ENCODE measurements around the gene PRSS37.

DNA sequence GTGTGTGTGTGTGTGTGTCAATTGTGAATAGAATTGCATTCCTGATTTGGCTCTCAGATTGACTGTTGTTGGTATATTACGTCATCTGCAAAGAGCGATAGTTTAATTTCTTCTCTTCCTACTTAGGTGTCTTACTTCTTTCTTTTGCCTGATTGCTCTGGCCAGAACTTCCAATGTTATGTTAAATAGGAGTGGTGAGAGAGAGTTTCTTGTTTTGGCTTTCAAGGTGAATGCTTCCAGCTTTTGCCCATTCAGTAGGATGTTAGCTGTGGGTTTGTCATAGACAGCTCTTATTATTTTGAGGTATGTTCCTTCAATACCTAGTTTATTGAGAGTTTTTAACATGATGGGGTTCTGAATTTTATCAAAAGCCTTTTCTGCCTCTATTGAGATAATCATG is 34.2 kb upstream of the PRSS37 start:
- TF ChIP-seq, protein P1, sequence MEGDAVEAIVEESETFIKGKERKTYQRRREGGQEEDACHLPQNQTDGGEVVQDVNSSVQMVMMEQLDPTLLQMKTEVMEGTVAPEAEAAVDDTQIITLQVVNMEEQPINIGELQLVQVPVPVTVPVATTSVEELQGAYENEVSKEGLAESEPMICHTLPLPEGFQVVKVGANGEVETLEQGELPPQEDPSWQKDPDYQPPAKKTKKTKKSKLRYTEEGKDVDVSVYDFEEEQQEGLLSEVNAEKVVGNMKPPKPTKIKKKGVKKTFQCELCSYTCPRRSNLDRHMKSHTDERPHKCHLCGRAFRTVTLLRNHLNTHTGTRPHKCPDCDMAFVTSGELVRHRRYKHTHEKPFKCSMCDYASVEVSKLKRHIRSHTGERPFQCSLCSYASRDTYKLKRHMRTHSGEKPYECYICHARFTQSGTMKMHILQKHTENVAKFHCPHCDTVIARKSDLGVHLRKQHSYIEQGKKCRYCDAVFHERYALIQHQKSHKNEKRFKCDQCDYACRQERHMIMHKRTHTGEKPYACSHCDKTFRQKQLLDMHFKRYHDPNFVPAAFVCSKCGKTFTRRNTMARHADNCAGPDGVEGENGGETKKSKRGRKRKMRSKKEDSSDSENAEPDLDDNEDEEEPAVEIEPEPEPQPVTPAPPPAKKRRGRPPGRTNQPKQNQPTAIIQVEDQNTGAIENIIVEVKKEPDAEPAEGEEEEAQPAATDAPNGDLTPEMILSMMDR (IDR thresholded peaks at IDR 0.05) = no peak
- TF ChIP-seq POLR2AphosphoS5 (IDR thresholded peaks at IDR 0.05; ENCODE audit: low read depth, low read length) (no peak), TCF7L2 (IDR thresholded peaks at IDR 0.05; ENCODE audit: low read depth, low read length) (no peak), SIN3A (IDR thresholded peaks at IDR 0.05; ENCODE audit: borderline replicate concordance, insufficient read depth, low read depth, low read length) (no peak)
- TF ChIP-seq, protein P2, sequence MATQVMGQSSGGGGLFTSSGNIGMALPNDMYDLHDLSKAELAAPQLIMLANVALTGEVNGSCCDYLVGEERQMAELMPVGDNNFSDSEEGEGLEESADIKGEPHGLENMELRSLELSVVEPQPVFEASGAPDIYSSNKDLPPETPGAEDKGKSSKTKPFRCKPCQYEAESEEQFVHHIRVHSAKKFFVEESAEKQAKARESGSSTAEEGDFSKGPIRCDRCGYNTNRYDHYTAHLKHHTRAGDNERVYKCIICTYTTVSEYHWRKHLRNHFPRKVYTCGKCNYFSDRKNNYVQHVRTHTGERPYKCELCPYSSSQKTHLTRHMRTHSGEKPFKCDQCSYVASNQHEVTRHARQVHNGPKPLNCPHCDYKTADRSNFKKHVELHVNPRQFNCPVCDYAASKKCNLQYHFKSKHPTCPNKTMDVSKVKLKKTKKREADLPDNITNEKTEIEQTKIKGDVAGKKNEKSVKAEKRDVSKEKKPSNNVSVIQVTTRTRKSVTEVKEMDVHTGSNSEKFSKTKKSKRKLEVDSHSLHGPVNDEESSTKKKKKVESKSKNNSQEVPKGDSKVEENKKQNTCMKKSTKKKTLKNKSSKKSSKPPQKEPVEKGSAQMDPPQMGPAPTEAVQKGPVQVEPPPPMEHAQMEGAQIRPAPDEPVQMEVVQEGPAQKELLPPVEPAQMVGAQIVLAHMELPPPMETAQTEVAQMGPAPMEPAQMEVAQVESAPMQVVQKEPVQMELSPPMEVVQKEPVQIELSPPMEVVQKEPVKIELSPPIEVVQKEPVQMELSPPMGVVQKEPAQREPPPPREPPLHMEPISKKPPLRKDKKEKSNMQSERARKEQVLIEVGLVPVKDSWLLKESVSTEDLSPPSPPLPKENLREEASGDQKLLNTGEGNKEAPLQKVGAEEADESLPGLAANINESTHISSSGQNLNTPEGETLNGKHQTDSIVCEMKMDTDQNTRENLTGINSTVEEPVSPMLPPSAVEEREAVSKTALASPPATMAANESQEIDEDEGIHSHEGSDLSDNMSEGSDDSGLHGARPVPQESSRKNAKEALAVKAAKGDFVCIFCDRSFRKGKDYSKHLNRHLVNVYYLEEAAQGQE (IDR thresholded peaks at IDR 0.05; ENCODE audit: insufficient read depth in 1 of 2, low read depth in 2 of 2, low read length in 1 of 2) = no peak

All from Panc1 (cell line).